Measurements from ENCODE around the gene PDE9A. TPM values are rescaled to one million over a fixed set of nuclear protein-coding genes. Genes with fewer than 3 reads are reported as not detected.

Gene PDE9A
- total RNA-seq, 1 donor from 2014 or later: 1.4 TPM

DNA sequence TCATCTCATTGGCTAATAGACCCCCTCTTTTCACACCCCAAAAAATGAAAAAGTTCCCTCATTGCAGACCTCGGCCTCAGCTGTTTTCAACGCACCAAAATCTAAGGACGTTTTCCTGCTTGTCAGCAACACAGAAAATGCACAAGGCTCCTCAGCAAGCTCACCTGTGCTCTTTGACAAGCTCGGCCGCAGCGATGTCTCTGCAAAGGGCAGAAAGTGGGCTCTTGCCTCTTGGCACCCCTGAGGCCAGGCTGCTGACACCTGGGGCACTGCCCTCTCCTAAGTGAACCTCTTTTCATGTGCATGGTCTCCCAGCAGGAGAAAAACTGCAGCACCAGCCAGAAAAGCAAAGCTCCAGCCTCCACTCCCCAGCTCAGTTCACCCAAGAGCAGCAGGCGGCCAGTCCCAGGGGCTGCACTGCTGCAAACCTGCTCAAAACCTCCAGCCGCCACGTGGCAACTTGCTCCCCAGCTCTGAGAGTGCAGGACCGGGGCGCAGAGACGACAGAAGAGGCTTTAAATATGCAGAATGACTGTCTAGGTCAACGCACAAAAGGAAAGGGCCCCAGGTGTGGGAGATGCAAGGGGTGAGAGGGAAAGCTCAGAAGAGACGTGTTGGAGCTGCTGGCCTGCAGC, 101.7 kb downstream of the PDE9A start:
- no peak for DNase-seq (ENCODE audit: low read depth in 2 of 2)

DNA sequence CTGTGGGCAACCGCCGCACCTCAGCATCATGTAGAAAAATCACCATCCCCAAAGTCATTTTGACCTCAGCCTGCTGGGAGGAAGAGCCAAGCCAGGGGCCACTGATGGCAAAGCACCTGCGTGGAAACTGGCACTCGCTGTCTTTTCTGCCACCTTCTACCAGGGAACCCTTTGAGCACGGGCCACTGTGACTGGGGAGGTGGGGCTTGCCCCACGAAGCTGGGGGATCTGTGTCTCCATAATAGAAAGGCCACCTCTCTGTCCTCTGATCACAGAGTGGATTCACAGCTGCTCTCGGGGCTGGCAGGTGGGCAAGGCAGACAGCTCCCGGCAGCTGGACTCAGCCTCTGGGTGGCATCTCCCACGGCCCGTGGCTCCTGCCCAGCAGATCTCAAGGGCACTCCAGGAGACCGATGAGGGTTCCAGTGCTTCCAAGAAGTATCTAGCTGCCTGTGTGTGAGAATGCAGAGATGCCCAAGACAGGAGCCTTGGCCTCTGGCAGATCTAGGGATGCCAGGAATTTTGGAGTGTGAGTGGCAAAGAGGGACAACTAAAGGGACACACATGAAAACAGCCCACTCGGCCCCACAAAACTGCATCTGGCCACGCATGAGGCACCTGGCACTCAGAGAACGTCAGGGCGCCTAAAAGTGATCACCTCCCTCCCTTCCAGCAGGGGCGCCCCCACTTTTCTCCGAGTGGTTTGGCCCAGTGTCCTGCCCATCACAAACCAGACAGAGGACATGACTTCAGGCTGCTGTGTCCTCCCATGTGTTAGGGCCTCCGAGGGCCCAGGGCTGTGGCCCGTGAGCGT, 102.6 kb downstream of the PDE9A start:
- DNase-seq (ENCODE audit: low read depth in 2 of 2): no peak

DNA sequence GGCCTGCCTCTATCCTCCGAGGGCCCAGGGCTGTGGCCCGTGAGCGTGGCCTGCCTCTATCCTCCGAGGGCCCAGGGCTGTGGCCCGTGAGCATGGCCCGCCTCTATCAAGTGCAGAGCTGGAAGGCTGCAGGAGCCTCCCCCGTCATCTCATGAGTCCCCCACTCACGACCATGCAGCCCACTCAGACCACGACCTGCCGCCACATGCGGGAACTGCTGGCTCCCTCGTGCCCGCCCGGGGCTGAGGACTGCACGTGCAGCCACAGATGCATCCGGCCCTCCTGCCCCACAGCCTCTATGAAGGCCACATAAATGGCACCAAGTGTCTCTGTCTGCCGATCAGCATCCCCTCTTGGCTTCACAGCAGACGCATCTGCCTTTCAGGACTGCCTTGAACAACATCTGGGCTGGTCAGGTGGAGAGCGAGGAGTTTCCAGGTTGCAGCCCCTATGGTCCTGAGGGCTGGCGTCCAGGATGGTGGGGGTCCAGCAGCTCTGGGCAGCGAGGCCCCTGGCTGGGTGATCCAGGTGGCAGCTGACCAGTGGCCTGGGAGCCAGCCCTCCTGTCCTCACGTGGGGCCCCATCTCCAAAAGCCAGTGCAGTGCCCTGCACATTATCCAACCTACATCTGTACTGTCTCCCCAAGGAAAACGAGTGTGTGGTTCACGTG, 103.3 kb downstream of the PDE9A start:
- DNase-seq (ENCODE audit: low read depth in 2 of 2): no peak

DNA sequence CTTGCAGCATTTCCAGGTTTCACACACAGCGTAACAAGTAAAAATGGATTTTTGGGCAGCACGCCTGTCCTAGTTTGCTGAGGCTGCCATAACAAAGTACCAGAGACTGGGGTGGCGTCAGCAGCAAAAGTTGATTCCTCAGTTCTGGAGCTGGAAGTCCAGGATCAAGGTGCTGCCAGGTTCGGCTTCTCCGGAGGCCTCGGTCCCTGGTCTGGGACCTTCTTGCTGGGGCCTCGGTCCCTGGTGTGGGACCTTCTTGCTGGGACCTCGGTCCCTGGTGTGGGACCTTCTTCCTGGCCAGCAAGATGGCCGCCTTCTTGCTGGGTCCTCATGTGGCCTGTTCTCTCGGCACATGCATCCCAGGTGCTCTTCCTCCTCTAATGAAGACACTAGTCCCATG, 104.0 kb downstream of the PDE9A start:
- no peak for DNase-seq (ENCODE audit: low read depth in 2 of 2)

DNA sequence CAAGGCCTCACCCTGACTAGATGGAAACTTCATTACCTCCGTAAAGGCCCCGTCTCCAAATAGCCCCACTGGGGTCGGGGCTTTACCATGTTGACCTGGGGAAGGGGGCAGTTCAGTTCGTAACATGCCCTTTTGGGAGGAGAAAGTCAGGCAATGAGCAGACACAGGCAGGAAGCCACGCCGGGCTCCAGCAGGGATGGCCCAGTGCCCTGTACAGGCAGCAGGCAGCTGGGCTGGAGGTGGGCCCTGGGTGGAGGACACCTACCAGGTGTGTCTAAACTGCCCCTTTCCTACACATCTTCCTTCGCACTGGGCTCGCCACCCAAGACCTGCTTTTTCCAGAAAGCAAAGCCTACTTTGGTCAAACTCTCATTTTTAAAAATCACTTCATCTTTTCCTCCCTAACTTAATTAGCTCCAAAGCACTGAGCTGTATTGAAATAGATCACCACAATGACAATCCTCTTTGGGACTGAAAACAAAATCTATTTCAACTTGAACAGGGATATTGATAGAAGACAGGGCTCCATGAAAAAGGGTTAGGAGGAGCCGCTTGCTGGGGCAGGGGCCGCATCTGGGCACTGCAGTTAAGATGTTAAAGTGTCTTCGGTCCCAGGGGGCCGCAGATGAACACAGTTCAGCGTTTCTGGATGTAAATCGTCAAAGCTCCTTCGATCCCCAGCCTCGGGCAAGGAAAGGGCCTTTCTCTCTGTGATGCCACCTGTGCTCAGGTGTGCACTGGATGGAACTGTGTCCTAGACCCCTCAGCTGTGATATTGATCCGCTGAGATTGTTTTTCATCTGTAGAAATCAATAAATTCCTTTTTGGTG, 104.6 kb downstream of the PDE9A start:
- no peak for DNase-seq (ENCODE audit: low read depth in 2 of 2)

DNA sequence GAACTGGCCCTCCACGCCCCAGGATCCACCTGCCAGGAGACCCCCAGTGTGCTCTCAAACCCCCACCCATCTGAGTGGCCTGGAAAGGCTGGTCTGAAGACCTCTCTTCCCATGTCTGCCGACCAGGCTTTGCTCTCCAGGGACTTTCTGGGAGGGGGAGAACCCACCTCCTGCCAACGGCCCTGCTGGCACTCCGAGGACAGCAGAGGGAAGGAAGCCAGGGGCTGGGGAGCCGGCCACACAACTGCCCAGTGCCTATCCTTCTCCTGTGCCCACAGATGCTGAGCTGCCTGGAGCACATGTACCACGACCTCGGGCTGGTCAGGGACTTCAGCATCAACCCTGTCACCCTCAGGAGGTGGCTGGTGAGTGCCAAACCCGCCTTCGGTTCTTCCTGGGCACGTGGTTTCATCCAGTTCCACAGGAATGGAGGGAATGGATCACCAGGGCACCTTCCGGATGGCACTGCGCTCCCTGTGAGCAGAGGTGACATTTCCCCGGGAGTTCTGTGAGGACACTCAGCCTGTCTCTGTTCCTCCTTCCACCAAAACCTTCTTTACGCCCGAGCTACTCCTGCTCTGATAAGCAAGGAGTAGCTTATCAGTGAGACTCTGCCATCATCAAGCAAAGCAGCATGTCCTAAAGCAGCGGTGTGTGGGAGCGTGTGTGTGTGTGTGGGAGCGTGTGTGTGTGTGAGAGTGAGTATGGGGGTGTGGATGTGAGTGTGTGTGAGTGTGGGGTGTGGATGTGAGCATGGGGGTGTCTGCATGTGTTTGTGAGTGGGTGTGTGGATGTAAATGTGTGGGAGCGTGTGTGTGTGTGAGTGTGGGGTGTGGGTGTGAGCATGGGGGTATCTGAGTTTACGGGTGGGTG, 105.5 kb downstream of the PDE9A start:
- DNase-seq (ENCODE audit: low read depth in 2 of 2): no peak

DNA sequence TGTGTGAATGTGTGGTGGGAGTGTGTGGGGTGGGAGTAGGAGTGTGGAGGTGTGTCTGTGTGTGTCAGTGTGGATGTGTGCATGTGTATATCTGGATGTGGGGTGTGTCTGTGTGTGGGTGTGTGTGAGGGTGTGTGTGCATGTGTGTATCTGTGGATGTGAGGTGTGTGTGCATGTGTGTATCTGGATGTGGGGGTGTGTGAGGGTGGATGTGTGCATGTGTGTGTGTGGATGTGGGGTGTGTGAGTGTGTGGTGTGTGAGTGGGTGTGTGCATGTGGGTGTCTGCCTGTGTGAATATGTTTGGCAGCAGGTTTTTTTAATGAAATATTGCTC, 106.1 kb downstream of the PDE9A start:
- no peak for DNase-seq (ENCODE audit: low read depth in 2 of 2)

DNA sequence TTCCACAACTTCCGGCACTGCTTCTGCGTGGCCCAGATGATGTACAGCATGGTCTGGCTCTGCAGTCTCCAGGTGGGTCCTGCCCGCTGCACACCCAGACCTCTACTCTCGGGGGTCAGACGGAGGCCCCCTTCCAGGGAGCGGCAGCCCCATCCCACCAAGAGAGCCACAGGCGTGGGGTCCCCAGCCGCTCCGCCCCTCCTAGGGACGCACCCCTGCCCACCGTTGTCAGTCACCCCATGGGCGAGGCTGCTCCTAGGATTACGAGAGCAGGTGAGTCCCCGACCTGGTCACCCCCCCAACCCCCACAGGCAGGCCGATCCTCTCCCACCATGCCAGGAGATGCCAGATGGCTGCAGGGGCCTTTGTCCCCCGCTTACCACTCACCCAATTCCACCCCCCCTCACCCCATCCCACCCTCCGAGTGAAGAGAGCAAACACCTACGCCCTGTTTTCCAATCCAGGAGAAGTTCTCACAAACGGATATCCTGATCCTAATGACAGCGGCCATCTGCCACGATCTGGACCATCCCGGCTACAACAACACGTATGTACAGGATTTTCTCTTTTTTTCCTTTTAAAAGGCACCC, 107.0 kb downstream of the PDE9A start:
- DNase-seq (ENCODE audit: low read depth in 2 of 2): no peak

DNA sequence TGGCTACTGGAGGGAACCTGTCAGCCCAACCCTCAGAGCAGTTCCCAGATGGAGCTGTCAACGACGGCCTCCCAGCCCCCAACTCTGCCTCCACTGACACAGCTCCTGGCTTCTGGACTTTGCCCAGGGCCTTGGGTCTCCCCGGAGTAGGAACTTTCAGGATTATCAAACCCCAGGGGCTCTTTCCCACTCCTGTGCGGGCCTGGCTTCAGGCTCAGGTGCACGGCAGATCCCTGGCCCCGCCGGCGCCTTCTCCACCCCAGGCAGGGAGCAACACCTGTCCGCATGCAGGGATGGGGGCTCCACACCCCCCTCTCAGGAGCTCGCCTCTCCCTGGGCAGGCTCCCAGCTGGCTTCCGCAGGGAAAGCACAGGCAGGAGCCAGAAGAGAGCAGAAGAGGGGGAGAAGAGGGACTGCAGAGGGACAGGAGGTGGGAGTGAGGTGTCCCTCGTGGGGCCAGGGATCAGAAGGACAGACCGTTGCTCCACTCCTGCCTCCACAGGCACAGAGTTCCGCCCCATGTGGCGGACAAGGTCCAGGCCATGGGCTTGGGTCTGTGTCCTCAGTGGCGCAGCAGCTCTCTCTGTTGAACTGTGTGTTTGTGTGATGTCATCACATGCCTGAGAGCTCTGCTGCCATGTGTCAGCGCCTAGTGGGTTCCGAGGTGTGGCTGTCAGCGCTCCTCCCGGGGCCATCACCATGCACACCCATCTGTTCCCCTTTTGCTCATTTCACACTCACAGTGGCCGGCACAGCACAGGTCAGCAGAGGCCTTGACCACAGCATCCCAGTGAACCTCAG, 107.7 kb downstream of the PDE9A start:
- no peak for DNase-seq (ENCODE audit: low read depth in 2 of 2)

DNA sequence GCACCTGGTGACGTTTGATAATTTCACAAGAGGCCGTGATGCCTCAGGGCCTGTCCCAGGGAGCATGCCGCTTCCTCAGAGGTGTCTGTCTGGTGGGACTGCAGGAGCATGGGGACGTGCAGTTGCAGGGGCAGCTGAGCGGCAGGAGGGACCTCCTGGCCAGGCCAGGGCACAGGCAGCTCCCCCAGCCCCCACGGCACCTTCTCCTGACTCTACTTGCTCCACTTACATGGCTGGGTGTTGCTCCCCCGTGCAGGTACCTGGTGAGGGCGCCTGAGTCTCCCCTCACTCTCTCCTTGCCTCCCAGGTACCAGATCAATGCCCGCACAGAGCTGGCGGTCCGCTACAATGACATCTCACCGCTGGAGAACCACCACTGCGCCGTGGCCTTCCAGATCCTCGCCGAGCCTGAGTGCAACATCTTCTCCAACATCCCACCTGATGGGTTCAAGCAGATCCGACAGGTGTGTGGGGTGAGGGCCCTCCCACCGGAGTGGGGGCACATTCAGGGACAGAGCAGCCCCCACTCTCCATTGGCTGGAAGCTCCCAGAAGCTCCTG, 108.4 kb downstream of the PDE9A start:
- DNase-seq (ENCODE audit: low read depth in 2 of 2): no peak

DNA sequence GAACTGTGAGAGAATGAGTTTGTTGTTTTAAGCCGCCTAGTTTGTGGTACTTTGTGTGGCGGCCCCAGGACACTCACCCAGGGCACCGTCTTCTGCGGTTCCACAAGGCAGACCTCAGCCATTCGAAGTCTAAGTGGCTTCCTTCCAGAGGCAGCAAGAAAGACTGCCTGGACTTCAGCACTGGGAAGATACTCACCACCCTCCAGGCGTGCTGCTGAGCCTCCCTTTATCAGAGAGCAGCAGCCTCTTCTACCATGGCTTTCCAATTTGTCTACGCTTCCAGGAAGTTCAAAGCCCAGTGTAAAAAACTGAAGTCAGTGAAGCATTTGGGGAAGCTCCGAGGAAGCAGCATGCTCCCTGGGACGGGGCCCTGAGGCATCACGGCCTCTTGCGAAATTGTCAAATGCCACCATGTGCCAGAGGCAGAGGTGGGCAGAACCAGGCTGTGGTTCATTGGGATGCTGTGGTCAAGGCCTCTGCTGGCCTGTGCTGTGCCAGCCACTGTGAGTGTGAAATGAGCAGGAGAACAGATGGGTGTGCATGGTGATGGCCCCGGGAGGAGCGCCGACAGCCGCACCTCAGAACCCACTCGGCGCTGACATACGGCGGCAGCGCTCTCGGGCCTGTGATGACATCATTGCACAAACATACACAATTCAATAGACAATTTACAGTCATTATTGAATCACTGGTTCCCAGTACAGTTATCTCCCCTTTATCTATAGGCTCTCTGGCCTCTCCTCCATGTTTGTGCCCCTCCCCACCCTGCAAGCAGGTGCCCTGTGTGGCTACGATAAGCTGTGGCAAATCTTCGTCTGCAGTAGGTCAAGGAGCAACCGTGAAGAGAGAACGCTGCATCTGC, 110.4 kb downstream of the PDE9A start:
- no peak for DNase-seq (ENCODE audit: low read depth in 2 of 2)

DNA sequence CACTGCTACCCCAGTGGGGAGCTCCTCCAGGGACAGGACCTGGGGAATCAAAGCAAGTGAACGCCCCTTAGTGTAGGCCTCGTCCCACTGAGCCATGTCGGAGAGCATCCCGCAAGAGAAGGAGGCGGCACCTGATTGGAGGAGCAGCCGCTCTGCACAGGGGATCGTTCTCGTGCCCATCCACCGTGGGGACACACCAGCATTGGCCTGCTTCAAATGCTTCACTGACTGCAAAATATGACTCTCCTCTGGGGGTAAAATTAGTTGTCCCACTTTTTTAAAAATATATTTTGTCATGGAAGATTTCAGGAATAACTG, 111.0 kb downstream of the PDE9A start:
- no peak for DNase-seq (ENCODE audit: low read depth in 2 of 2)

DNA sequence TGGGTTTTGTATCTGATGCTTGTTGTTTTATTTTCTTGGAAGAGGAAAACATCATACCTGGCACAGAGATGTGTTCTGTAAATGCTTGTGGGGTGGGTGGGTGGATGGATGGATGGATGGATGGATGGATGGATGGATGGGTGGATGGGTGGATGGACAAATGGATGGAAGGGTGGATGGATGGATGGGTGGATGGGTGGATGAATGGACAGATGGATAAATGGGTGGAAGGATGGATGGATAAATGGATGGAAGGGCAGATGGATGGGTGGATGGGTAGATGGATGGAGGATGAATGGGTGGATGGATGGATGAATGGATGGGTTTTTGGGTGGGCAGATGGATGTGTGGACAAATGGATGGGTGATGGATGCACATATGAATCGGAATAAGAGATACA, 111.5 kb downstream of the PDE9A start:
- no peak for DNase-seq (ENCODE audit: low read depth in 2 of 2)

DNA sequence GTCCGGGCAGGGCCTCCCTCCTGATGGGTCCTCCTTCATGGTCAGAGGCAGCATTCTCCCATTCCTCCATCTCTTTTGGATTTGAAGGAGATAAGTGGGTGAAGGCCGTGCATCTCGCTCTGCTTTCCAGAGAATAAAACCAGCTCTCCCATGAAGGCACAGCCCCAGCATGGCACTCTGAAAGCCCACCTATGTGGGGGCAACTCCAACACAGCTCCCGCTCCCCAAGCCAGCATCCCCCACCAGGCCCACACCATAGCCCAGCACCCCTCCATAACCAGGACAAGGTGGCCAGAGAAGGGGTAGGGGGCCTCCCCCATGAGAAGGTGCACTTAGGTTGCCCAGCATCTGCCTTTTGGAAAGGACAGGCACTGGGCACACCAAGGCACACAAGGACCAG, 112.2 kb downstream of the PDE9A start:
- DNase-seq (ENCODE audit: low read depth in 2 of 2): no peak

DNA sequence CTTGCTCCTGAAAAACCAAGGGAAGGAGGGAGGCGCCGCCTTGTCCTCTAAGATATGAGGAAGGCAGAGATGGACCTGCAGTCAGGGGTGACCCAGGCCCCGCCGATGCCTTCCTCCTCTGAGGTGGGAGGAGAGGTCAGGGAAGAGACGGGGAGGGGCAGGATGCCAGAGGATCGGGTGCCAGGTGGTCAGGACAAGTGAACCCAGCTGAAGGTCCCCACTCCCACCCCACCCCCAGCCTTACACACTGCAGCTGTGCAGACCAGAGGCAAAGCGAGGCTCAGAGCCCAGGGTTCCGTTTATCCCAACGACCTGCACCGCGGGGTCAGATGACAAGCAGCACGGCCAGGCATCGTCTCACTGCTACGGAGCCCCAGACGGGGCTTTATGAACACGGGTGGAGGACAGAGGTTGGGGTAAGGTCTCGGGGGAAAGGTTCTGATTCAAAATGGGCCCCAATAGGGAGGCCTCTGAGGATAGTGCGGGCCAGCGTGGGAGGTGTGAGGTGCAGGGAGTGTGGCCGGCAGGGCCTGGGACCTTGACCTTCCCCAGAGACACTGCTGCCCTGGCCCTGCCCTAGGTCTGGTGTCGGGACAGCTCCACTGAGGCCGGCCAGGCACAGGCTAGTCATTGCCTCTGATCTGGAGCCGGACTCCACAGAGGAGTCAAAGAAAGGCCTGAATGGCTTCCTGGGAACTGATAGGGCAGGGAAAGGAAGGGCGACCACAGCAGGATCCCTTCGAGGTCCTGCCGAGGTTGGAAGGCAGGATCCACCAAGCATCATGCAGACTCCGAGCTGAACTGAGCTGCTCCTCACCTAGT, 113.5 kb downstream of the PDE9A start:
- DNase-seq (ENCODE audit: low read depth in 2 of 2): no peak

DNA sequence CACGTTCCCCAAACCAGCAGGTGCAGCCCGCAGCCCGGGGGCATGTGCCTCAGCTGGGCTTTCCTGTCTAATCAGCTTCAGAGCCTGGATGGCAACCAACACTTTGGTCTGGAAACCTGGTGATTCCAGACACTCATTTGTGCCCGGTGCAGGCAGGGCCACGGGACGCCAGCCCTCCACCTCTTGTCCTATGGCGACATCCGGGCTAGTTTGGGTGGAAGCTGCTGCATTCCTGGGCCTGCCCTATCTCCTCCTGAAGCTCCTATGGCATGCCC, 114.1 kb downstream of the PDE9A start:
- no peak for DNase-seq (ENCODE audit: low read depth in 2 of 2)

DNA sequence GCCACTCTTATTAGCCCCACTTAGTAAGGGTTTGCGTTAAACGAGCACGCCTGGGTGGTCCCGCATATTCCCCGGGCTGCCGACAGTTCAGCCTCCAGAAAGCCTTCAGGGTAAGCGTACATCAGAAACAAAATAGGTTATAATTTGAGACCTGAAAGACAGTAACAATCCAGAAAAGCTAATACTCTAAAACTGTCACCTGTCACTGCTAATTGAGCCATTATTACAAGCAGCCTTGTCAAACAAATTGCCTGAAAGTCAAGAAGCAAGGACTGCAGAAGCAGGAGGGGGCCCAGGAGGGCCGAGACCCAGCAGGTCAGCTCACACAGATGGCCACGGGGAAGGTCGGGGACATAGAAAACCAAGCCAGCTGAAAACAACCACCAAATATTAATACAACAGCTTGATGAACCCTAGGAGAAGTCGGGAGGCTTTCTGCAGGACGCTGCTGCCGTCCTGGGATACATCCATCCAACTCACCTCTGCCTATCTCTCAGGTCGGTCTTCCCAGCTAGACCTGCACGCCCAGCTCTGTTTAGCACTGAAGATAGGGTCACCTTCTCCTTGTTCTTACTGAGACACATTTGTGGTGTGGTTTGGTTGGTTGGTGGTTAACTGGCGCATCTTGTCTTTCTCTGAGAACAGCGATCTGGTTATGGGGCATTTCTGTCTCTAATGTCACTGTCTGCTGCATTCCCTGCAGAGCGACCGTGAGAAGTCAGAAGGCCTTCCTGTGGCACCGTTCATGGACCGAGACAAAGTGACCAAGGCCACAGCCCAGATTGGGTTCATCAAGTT, 115.1 kb downstream of the PDE9A start:
- no peak for DNase-seq (ENCODE audit: low read depth in 2 of 2)

All from dermis microvascular lymphatic vessel endothelial cell (primary cell).